ENCODE measurements around the gene GPSM1.

GPSM1 gene

DNA sequence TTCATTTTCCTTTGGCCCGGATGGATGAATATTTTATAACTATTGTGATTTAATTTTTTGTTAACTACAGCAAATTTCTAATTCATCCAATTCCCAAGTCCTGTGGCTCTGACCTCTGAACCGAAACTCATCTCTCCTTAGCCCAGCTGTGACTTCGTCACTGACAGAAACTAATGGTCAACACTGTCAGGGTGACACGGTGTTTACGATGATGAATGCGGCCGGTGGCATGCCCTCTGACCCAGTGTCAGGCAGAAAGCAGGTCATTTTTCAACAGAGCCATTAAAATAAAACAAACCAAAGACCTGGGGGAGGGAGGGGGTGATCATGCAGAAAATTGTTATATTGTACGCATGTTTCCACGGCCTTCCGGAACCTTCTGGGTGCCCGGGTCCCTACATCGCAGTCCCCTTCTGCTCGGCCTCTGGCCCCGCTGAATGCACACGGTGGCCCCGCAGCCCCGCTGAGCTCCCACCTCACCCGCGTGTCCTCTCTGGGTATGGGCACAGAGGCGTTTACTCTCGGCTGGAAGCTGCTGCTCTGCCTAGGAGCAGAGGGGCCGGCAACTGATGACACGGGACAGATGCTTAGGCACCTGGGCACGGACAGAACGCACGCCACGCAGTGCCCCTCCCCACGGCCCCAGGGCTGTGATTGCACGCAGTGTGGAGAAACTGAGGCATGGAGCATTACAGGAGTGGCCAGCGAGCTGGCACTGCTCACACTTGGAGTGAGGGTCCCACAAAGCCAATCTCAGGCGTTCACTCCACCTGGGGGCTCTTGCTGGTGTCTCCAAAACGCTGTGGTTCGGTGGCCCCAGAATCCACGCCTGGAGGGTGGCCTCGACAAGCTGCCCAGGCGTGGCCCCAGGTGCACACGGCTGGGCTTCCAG lies 31.6 kb upstream of the GPSM1 start:
- no peak for TF ChIP-seq POLR2A (IDR thresholded peaks at IDR 0.05; ENCODE audit: low read depth, low read length)
- DNase-seq (ENCODE audit: insufficient read length, low spot score) (no peak), FAIRE-seq (no peak)

DNA sequence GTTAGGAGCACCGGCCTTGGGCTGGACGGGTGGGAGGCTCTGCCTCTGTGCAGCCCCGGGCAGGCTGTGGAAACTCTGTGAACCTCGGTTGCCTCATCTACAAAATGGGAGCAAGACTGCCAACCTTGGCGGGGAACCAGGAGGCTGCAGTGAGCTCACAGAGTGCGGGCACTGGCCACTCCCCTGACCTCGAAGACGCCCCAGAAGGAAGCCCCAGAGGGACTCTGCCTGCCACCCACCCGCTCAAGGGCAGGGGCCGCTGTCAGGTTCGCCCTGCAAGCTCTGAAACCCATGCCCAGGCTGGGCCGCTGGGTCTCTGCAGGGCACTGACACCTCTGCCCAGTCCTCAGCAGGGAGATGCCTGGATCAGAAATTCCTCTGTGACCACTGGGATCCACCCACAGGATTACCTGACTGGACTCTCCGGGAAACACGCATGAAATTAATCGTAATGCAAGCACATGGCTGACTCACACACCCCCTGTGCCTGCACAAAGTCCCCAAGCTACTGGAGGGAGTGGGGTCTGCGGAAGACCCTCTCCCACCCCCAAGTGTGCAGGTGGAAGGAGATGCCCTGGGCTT lies 30.8 kb upstream of the GPSM1 start:
- DNase-seq (ENCODE audit: insufficient read length, low spot score) (peak; percentile 79), FAIRE-seq (no peak)
- TF ChIP-seq POLR2A (IDR thresholded peaks at IDR 0.05; ENCODE audit: low read depth, low read length): no peak

DNA sequence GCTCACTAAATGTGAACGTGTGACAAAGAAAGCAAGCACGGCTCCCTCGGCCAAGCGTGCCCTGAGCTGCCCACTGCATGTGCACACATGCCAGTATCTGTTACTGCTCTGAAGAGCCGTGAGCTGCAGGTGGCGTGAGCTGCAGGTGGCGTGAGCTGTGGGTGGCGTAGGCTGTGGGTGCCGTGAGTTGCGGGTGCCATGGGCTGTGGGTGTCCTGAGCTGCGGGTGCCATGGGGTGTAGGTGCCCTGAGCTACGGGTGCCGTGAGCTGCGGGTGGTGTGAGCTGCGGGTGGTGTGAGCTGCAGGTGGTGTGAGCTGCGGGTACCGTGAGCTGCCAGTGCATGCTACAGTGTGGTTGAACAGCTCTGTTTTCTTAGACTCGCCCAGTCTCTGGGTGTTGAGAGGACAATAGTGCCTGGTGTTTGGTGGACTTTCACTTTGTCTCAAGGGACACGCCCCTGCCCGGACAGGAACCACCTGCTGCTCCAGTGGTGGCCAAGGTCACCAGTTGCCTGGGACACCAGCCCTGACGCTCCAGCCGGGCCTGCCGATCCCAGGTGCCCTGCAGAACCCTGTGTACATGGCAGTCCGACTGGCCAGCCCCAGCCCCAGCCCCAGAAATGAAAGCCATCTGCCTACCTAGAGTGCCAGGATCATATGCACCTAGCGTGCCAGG lies 30.2 kb upstream of the GPSM1 start:
- DNase-seq (ENCODE audit: insufficient read length, low spot score) (peak; percentile 77), FAIRE-seq (no peak)
- TF ChIP-seq POLR2A (IDR thresholded peaks at IDR 0.05; ENCODE audit: low read depth, low read length): no peak

DNA sequence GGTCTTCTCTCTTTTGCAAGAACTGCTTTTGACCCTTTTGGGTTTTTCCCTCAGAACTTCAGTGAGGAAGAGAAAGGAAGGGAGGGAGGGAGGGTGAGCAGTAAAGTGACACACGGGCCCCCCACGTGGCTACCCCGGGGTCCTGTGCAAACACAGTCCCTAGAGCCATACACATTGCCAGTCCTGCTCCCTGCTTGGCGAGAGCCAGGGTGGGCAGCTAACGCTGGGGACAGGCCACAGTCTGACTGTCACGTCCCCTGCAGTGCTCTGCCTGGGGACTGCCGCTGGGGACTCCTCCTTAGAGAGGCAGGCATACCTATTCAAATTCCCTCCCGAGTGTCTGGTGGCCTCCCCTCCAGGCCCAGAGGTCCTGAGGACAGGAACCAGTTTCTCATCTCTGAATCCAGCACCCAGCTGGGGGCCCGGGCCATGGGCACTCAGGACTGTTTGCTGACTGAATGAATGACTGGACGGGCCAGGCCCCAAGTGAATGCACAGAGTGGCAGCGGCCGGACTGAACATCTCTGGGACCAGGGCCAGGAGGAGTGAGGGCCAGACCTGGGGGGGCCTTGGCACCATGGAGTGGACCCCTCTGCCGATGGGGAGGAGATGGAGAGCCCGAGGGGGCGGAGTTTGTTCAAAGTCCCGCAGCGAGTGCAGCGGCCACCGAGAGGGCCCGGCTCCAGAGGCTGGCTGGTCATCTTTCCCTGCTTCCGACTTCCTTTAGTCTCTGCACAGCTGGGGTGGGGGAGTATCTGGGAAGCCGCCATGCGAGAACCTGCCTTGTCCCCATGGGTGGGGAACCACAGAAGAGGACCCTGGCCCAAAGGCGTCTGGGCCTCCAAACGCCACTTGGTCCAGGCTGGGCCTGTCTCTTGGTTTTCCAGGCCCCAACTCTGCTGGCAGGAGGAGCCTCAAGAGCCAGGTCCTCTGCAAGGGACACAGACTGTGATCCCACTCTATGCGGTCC lies 29.3 kb upstream of the GPSM1 start:
- no peak for FAIRE-seq
- no peak for TF ChIP-seq POLR2A (IDR thresholded peaks at IDR 0.05; ENCODE audit: low read depth, low read length)

DNA sequence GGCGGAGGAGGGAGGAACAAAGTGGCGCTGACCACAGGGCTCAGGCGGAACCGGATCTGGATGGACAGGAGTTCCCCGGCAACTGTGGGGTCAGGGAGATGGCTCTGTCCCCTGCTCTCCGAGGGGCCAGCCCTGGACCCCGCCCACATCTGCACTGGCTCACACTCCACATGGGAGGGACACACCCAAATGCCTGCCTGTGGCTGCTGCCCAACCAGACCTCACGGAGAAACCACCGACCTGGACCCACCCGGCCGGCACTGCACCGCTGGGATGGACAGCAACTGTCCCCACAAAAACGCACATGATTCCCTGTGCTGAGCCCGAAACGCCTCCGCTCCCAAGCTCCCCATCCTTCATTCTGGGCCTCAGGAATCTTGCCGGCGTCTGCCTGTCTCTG lies 28.2 kb upstream of the GPSM1 start:
- DNase-seq (ENCODE audit: insufficient read length, low spot score) (no peak), FAIRE-seq (no peak)
- TF ChIP-seq POLR2A (IDR thresholded peaks at IDR 0.05; ENCODE audit: low read depth, low read length): no peak

More for the DNA sequence above, 29.3 kb upstream of the GPSM1 start:
- no peak for DNase-seq (ENCODE audit: insufficient read length, low spot score)

DNA sequence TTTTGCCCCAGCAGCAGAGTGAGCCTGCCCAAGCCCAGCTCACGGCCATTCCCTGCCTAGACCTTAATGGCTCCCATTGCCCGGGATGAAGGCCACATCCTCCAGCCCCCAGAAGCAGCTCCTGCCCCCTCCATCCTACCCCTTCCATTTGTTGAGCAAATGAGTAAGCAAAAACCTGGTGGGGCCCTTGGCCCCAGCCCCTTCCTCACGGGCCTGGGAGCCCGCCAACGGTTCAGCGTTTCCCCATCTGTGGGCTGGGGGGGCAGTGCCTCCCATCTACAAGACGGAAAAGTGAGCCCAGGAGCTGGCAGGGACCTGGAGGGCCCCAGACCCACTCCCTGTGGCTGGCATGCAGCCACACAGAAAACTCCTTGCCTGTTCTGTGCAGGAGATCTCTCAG lies 27.8 kb upstream of the GPSM1 start:
- no peak for TF ChIP-seq POLR2A (IDR thresholded peaks at IDR 0.05; ENCODE audit: low read depth, low read length)
- DNase-seq (ENCODE audit: insufficient read length, low spot score) (no peak), FAIRE-seq (no peak)

DNA sequence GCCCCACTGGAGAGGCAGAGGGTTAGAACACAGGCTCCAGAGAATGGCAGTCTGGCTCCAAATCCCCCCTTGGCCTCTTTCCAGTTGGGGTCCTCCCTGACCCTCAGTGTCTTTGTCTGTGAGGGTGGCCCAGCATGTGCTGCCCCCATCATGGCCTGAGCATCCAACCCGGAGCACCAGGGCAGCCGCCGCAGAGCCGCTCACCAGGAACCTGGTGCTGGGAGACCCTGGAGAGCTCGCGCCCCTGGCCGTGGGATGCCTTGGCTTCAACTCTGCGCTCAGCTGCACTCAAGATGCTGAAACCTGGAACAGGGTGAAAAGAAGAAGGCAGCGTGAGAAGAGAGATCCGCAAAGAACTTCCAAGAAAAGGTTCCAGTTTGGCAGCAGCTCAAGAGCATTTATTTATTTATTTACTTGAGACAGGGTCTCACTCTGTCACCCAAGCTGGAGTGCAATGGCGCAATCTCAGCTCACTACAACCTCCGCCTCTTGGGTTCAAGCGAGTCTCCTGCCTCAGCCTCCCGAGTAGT lies 27.3 kb upstream of the GPSM1 start:
- DNase-seq (ENCODE audit: insufficient read length, low spot score) (no peak), FAIRE-seq (no peak)
- no peak for TF ChIP-seq POLR2A (IDR thresholded peaks at IDR 0.05; ENCODE audit: low read depth, low read length)

DNA sequence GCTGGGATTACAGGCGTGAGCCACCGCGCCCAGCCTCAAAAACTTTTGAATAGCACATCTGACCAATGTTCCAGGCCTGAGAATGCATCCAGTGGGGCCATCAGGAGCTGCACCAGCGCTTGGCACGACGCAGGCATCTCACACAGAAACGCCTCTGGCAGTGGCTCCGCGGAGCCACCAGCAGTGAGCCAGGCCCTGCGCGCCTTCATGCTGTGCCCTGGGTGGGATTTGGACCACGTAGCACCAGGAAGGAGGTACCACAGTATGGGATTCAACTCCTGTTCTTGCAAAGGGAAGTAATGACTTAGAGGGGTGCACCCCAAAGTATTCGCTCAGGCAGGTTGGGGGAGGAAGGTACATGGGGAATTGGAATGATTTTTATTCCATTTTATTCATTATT lies 26.5 kb upstream of the GPSM1 start:
- DNase-seq (ENCODE audit: insufficient read length, low spot score) (no peak), FAIRE-seq (no peak)
- TF ChIP-seq POLR2A (IDR thresholded peaks at IDR 0.05; ENCODE audit: low read depth, low read length): no peak

DNA sequence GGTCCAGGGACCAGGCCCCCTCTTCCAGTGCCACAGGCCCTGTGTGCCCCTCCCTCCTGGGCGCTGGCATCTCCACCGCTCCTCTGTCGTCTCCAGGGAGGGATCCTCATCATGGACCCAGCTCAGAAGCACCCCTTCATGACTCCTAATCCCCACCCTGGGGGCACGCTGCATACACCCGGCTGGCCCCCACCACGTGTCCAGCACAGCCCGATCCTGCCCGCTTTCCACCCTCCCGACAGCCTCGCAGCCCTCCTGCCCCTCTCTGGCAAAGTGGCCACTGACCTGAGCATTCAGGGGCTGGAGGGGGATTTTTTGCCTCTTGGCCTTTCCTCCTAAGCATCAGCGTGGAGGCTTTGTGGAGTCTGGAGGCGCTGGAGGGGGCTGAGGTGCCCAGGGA lies 24.8 kb upstream of the GPSM1 start:
- no peak for DNase-seq (ENCODE audit: insufficient read length, low spot score)
- FAIRE-seq: no peak
- no peak for TF ChIP-seq POLR2A (IDR thresholded peaks at IDR 0.05; ENCODE audit: low read depth, low read length)

DNA sequence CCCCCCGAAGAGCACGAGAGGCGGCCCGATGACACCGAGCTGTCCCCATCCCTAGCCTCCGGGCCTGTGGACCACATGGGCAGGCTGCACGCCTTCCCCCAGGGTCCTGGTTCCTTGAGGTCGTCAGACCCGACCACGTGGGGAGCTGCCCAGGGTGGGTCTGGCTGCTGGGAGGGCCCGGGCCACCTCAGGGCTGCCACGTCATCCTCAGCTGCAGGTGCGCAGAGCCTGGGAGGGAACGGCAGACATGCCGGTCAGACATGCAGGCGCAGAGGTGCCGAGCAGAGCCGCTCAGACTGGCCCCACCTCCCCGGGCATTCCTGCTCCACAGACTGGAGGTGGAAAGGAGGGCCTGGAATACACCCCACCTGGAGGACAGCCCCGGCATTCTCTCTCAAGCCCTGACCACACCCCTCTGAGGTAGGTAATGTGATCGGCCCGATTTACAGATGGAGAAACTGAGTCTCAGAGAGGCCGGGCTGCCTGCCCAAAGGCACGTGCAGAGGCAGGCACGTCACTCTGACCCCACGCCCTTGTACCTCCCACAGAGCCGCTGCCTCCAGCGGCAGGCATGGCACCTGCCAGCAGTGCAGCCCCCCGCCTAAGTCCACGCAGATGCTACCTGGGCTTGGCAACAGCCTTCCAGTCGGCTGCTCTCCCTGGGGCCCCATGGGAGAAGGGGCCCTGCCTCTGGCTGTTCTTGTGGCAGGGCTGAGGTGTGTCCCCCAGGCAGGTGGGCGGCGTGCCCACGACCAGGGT lies 24.1 kb upstream of the GPSM1 start:
- DNase-seq (ENCODE audit: insufficient read length, low spot score): no peak
- no peak for FAIRE-seq
- no peak for TF ChIP-seq POLR2A (IDR thresholded peaks at IDR 0.05; ENCODE audit: low read depth, low read length)

DNA sequence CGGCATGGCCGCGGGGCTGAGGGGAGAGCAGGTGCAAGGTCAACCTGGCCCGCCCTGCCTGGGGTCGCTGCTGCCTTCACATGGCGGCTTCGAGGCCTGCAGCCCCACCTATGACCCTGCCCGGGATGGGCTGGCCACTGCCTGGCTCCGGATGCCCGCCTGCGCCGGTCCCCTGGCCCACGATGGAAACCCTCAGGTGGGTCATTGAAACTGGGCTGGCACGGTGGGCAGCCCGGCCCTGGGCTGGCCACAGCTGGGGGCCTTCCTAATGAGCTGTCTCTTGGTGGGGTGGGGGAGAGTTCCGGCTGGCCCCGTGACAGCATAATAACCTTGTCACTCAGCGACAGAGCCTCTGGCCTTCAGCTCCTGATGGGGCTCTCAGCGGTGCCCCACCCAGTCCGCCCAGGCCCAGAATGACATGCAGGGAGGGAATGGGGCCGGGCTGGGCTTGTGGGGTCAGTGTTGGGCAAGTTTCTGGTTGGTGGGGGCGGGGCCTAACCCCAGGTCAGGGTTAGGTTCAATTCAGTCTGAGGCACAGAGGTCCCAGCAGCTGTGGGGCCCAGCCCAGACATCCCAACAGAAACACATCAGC lies 23.4 kb upstream of the GPSM1 start, which contains the start of gene CCDC187:
TSS of gene CCDC187 (minus strand) at position 270 of the 592 bp plus-strand sequence. CDS start at position 6, 264 bp downstream.
- FAIRE-seq (no peak), DNase-seq (ENCODE audit: insufficient read length, low spot score) (no peak)

DNA sequence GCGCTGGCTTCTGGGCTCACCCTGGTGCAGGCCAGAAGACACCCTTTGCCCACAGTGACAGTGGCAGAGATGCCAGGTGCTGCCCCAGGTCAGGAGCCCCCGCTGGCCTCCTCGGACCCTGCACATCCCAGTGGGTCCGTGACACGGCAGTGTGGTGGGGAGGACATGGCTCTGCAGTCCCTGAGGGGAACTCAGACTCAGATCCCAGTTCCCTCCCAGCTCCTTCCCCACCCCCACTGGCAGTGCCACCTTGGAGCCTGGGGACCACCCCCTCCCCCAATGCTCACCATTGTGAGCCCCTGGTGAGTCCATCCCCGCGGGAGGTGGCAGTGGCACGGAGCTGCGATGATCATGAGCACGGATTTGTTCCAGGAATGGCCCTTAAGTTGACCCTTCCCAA lies 22.9 kb upstream of the GPSM1 start:
- TF ChIP-seq POLR2A (IDR thresholded peaks at IDR 0.05; ENCODE audit: low read depth, low read length): no peak
- no peak for DNase-seq (ENCODE audit: insufficient read length, low spot score)
- no peak for FAIRE-seq

More for the DNA sequence above, 23.4 kb upstream of the GPSM1 start, which contains the start of gene CCDC187:
- no peak for TF ChIP-seq POLR2A (IDR thresholded peaks at IDR 0.05; ENCODE audit: low read depth, low read length)
